Activated CD8-positive, alpha-beta T cell treated with anti-CD3 and anti-CD28 coated beads for 36 hours (primary cell): ENCODE data around the gene OTOA. TPM values are rescaled to one million over a fixed set of nuclear protein-coding genes. Genes with fewer than 3 reads are reported as not detected.
A peak's percentile ranks its signal among the peaks of the same experiment; 100 is the strongest.
"Not testable (repeated sequence)": the region's sequence is repeated elsewhere in the genome, so short reads cannot be mapped to it uniquely, and the experiment has no call there.

Source experiments
- ATAC-seq: fragments of 200-7000 bp; cut with Tn5 transposase; one replicate; pipeline ENCODE4 v1.10.0; 2021; ENCODE audit warnings: mild to moderate bottlenecking, moderate library complexity
- CTCF ChIA-PET: fragments of 350-600 bp; sonication (Branson Sonifier 250); formaldehyde crosslinking; loops from one replicate; lab custom pipeline; 2021; ENCODE audit warnings: antibody characterized with exemption; lab: Charles Lee
- POLR2A ChIA-PET: fragments of 350-600 bp; sonication (Branson Sonifier 250); formaldehyde crosslinking; loops from one replicate; lab custom pipeline; 2021; ENCODE audit warnings: antibody characterized with exemption; lab: Charles Lee
- DNase-seq: peaks from one replicate; pipeline ENCODE4 v3.0.0-alpha.2; 2020
- H3K27ac Mint-ChIP-seq: one replicate; pipeline ENCODE4 v1.8.0; 2021; ENCODE audit warnings: mild to moderate bottlenecking, mixed read lengths
- H3K27me3 Mint-ChIP-seq: one replicate; pipeline ENCODE4 v1.8.0; 2021; ENCODE audit warnings: mixed read lengths
- H3K36me3 Mint-ChIP-seq: one replicate; pipeline ENCODE4 v1.8.0; 2021; ENCODE audit warnings: low read depth, mixed read lengths
- H3K4me1 Mint-ChIP-seq: one replicate; pipeline ENCODE4 v1.8.0; 2021; ENCODE audit warnings: low read depth, mixed read lengths
- H3K4me3 Mint-ChIP-seq: one replicate; pipeline ENCODE4 v1.8.0; 2021; ENCODE audit warnings: mild to moderate bottlenecking, moderate library complexity, mixed read lengths
- H3K9me3 Mint-ChIP-seq: one replicate; pipeline ENCODE4 v1.8.0; 2021; ENCODE audit warnings: mixed read lengths
- intact Hi-C: fragments of 100-400 bp; cut with micrococcal nuclease; formaldehyde crosslinking; loops from one replicate; pipeline ENCODE4 v1.10.0; 2022
- total RNA-seq, 2 experiments: library from RNA; stranded (reverse); gene quantifications; one replicate each; pipeline ENCODE4 v1.2.3, GENCODE V29; 2021
- TF ChIP-seq, protein P1 (sequence below): fragments of 200-600 bp; IDR thresholded peaks from one replicate; pipeline ENCODE4 v1.8.0; 2022; ENCODE audit warnings: antibody characterized with exemption, mild to moderate bottlenecking

OTOA gene
- total RNA-seq, 2 experiments from 2014 or later, result 0.09 TPM; not detected in 1

DNA sequence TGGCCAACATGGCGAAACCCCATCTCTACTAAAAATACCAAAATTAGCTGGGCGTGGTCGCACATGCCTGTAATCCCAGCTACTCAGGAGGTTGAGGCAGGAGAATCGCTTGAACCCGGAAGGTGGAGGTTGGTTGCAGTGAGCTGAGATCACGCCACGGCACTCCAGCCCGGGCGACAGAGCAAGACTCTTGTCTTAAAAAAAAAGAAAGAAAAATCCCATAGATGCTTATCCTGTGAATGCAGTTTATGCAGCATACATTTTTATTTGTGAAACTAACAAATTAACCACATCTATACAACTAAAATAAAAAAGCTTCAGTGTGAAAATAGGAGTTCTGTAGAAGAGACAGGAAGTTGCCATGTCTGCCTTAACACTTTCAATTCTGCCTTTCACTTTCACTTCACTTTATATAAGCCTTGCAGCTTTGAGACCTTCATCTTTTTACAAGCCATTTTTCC is 18.5 kb upstream of the OTOA start:
- TF ChIP-seq, protein P1, sequence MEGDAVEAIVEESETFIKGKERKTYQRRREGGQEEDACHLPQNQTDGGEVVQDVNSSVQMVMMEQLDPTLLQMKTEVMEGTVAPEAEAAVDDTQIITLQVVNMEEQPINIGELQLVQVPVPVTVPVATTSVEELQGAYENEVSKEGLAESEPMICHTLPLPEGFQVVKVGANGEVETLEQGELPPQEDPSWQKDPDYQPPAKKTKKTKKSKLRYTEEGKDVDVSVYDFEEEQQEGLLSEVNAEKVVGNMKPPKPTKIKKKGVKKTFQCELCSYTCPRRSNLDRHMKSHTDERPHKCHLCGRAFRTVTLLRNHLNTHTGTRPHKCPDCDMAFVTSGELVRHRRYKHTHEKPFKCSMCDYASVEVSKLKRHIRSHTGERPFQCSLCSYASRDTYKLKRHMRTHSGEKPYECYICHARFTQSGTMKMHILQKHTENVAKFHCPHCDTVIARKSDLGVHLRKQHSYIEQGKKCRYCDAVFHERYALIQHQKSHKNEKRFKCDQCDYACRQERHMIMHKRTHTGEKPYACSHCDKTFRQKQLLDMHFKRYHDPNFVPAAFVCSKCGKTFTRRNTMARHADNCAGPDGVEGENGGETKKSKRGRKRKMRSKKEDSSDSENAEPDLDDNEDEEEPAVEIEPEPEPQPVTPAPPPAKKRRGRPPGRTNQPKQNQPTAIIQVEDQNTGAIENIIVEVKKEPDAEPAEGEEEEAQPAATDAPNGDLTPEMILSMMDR, result no peak
- ChIA-PET POLR2A (interaction anchor here (0.6 to 1.8 kb wide), 9 partner anchors 9 to 125 kb away, joined by 3 to 7 read pairs (median 3); no protein-coding TSS in a partner anchor), CTCF (interaction anchor here (0.8 to 2.9 kb wide), 12 partner anchors 8 to 355 kb away, joined by 3 to 33 read pairs (median 4); partner anchors contain the start of gene PDZD9)
- intact Hi-C loops, result loop anchor here (2.0 to 5.0 kb wide), 2 partner anchors 33 to 60 kb away; no protein-coding TSS in a partner anchor
- Mint-ChIP-seq H3K27me3 (no peaks in the 10 kb centered on the region), H3K4me3 (peak overlapping the region; percentile 74), H3K4me1 (peaks cover 50% of the 10 kb centered on the region), H3K27ac (peak overlapping the region; percentile 93), H3K36me3 (peaks cover 3% of the 10 kb centered on the region), H3K9me3 (no peaks in the 10 kb centered on the region)
- DNase-seq (peak; percentile 37), ATAC-seq (peak; percentile 49)

DNA sequence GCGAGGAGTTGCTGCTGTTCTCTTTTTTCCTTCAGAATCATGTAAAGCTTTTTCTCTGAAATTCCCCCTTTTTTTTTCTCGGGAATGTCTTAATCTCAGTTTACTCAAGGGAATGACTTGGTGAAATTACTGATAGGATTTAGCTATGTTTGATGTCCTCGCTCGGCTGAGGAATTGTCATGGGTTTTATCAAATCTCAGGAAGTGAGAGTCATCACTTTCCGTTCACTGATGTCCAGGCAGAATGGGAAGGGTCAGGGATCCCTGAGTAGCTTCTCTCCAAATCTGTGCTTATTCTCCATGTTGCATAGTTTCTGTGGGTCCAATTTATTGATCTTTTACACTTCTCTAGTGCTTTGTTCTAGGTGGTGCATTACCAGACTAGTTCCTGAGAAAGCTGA is 17.7 kb upstream of the OTOA start:
- TF ChIP-seq, protein P1, result no peak
- no peak for ATAC-seq
- intact Hi-C loops, result loop anchor here (5.0 kb wide), 1 partner anchor 34 kb away; no protein-coding TSS in a partner anchor
- POLR2A ChIA-PET, result interaction anchor here (0.8 to 1.8 kb wide), 10 partner anchors 8 to 126 kb away, joined by 3 to 7 read pairs (median 3); no protein-coding TSS in a partner anchor
- Mint-ChIP-seq H3K4me1 (peaks cover 50% of the 10 kb centered on the region), H3K36me3 (peaks cover 3% of the 10 kb centered on the region), H3K9me3 (no peaks in the 10 kb centered on the region), H3K27me3 (no peaks in the 10 kb centered on the region), H3K4me3 (peak overlapping the region; percentile 74), H3K27ac (peak overlapping the region; percentile 93)
- CTCF ChIA-PET, result interaction anchor here (0.8 to 2.9 kb wide), 13 partner anchors 8 to 63 kb away, joined by 3 to 33 read pairs (median 4); no protein-coding TSS in a partner anchor
- no peak for DNase-seq

DNA sequence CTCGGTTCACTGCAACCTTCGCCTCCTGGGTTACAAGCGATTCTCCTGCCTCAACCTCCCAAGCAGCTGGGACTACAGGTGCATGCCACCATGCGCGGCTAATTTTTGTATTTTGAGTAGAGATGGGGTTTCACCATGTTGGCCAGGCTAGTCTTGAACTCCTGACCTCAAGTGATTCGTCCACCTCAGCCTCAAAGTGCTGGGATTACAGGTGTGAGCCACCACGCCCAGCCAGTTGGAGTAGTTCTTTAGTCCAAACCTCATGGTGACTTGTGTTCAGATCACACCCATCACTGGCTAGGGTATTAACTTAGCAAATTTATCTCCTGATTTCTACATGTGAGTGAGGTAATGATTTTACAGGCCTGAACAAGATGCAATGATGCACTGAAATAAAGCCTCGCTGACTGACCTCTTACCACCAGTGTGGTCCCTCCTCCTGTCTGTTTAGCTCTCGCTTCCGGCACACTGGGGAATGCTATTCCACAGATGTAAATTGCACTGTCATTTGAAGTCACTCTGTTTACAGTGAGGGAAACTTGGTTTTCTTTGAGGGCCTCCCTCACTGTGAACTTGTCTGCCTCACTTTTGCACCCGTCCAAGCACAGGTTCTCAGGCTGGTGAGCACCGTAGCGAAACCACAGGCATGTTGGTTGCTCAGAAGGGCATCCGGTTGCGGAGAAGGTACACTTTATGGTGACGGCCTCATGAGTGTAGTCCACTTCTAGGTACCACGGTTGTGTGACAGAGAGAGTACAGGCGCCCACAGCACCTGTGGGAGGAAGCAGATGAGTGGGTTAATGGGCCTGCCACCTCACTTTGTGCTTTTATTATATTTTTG is 16.8 kb upstream of the OTOA start:
- Mint-ChIP-seq H3K4me3 (peak overlapping the region; percentile 61), H3K4me1 (peaks cover 52% of the 10 kb centered on the region), H3K9me3 (no peaks in the 10 kb centered on the region), H3K27me3 (no peaks in the 10 kb centered on the region), H3K36me3 (peaks cover 3% of the 10 kb centered on the region), H3K27ac (peak overlapping the region; percentile 93)
- ChIA-PET CTCF (interaction anchor here (1.4 to 2.9 kb wide), 5 partner anchors 10 to 57 kb away, joined by 4 to 33 read pairs (median 4); no protein-coding TSS in a partner anchor), POLR2A (interaction anchor here (0.6 to 1.0 kb wide), 4 partner anchors 9 to 85 kb away, joined by 3 read pairs; partner anchors contain the start of gene METTL9)
- TF ChIP-seq, protein P1, result no peak
- peak; percentile 93 for DNase-seq
- intact Hi-C loops, result loop anchor here (5.0 kb wide), 1 partner anchor 35 kb away; no protein-coding TSS in a partner anchor
- peak; percentile 91 for ATAC-seq

DNA sequence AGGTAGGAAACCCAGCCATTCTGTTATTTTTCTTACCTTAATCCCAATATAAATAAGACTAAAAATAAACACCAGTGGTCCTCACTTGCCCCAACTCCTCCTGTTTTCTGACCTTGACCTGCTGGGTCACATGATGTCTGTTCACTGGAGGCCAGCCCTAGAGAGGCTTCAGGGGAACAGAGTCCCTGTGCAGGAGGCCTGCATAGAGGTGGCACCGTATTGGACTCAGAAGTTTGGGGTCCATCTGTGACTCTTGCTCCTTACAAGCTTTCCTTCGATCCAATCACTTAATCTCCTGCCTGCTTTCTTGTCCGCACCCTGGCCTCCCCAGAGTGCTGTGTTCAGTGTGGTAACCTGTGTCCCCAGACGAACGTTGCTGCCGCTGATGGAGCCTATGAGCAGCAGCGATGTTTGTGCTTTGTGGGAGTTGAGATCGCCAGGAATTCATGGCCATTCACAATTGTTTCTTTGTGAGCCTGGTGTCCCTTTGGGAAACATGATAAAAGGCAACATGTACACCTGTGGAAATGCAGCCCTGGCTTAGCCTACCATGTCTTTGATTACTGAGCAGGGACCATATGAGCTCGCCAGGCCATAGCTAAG is 16.1 kb upstream of the OTOA start:
- no peaks in the 10 kb centered on the region for H3K27me3 Mint-ChIP-seq
- H3K27ac Mint-ChIP-seq, result peak overlapping the region; percentile 93
- DNase-seq, result no peak
- TF ChIP-seq, protein P1, result no peak
- intact Hi-C loops, result loop anchor here (5.0 kb wide), 1 partner anchor 35 kb away; no protein-coding TSS in a partner anchor
- CTCF ChIA-PET, result interaction anchor here (0.9 to 2.5 kb wide), 3 partner anchors 10 to 78 kb away, joined by 3 to 30 read pairs (median 4); no protein-coding TSS in a partner anchor
- POLR2A ChIA-PET, result interaction anchor here (0.6 to 1.0 kb wide), 2 partner anchors 48 to 86 kb away, joined by 3 read pairs; partner anchors contain the start of gene METTL9
- peaks cover 3% of the 10 kb centered on the region for H3K36me3 Mint-ChIP-seq
- no peaks in the 10 kb centered on the region for H3K9me3 Mint-ChIP-seq
- ATAC-seq, result peak; percentile 3
- H3K4me3 Mint-ChIP-seq, result no peak overlapping the region
- peaks cover 52% of the 10 kb centered on the region for H3K4me1 Mint-ChIP-seq

DNA sequence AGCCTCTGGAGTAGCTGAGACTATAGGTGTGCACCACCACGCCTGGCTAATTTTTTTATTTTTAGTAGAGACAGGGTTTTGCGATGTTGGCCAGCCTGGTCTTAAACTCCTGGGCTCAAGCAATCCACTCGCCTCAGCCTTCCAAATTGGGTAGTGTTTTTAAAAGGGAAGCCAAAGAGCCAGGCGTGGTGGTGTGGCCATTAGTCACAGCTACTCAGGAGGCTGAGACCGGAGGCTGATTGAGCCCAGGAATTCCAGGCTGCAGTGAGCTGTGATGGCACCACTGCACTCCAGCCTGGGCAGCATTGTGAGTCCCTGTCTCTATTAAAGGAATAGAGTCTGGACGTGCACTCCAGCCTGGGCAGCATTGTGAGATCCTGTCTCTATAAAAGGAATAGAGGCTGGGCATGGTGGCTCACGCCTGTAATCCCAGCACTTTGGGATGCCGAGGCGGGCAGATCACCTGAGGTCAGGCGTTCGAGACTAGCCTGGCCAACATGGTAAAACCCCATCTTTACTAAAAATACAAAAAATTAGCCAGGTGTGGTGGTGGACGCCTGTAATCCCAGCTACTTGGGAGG is 13.9 kb upstream of the OTOA start:
- H3K27me3 Mint-ChIP-seq, H3K27ac Mint-ChIP-seq, H3K4me3 Mint-ChIP-seq, ATAC-seq, H3K36me3 Mint-ChIP-seq, H3K9me3 Mint-ChIP-seq, DNase-seq: not testable (repeated sequence)
- CTCF ChIA-PET, result interaction anchor here (0.6 to 2.5 kb wide), 3 partner anchors 7 to 65 kb away, joined by 3 to 30 read pairs (median 3); no protein-coding TSS in a partner anchor
- intact Hi-C loops, result loop anchor here (5.0 kb wide), 1 partner anchor 38 kb away; no protein-coding TSS in a partner anchor
- POLR2A ChIA-PET, result interaction anchor here (0.6 kb wide), 1 partner anchor 28 kb away, joined by 3 read pairs; no protein-coding TSS in a partner anchor
- peaks cover 59% of the 10 kb centered on the region for H3K4me1 Mint-ChIP-seq
